GM21367 (cell line): ENCODE data around the gene PPP1R3E.

Experiments
- ATAC-seq: cut with Tn5 transposase; IDR thresholded peaks from one replicate; pipeline ENCODE4 v1.9.1; 2021; ENCODE audit not compliant: unreplicated experiment

PPP1R3E gene

DNA sequence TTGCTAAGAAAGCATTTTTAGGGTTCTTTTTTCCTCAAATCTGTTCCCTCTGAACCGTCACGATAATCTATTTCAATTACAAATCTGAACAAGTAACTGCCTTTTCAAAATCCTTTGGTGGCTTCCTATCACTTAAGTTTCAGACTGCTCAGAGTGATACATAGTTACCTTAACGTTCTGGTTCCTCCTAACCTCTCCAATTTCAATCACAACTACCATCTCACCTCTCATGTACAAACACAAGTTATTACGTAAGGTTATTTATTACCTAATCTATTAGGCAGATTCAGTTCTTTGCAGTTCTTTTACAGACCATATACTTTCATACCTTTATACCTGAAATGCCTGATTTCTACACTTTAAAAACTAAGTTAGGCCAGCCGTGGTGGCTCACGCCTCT is 52.8 kb downstream of the PPP1R3E start:
- ATAC-seq = no peak

DNA sequence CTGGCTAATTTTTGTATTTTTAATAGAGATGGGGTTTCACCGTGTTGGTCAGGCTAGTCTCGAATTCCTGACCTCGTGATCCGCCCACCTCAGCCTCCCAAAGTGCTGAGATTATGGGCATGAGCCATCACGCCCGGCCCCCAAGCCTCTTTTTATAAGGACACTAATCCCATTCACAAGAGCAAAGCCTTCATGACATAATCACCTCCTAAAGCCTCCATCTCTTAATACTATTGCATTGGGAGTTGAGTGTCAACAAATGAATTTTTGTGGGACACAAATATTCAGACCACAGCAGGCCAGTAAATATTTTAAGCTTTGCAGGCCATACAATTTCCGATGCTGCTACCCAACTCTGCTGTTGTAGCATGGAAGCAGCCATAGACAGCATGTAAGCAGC is 54.1 kb downstream of the PPP1R3E start:
- no peak for ATAC-seq
